Loucy (cell line): ENCODE measurements around the gene SLC22A23.

ENCODE experiments used
- H2AFZ ChIP-seq: fragments of 200-600 bp; sonication (generic); 2 replicates; pipeline ENCODE4 v1.6.0; 2016; ENCODE audit warnings: antibody characterized with exemption, mild to moderate bottlenecking, low read length, moderate library complexity
- H3F3A ChIP-seq: fragments of 200-600 bp; 2 replicates; pipeline ENCODE4 v1.6.0; 2016; ENCODE audit warnings: antibody characterized with exemption, low read depth, mild to moderate bottlenecking
- H3K27me3 ChIP-seq: fragments of 200-600 bp; sonication (generic); 2 replicates; pipeline ENCODE4 v1.6.1; 2014; ENCODE audit warnings: low read length, mild to moderate bottlenecking; ENCODE audit not compliant: insufficient read depth, poor library complexity, severe bottlenecking
- H3K36me3 ChIP-seq: fragments of 200-600 bp; sonication (generic); 2 replicates; pipeline ENCODE4 v1.6.1; 2016; ENCODE audit warnings: low read length; ENCODE audit not compliant: insufficient read depth
- H3K4me1 ChIP-seq: fragments of 200-600 bp; sonication (generic); 2 replicates; pipeline ENCODE4 v1.5.1; 2014; ENCODE audit warnings: low read length, mild to moderate bottlenecking; ENCODE audit not compliant: insufficient read depth, poor library complexity, severe bottlenecking
- H3K4me2 ChIP-seq: fragments of 200-600 bp; sonication (generic); 2 replicates; pipeline ENCODE4 v1.6.0; 2014; ENCODE audit warnings: antibody characterized with exemption, low read length, low read depth, mild to moderate bottlenecking; ENCODE audit not compliant: poor library complexity, severe bottlenecking
- H3K4me3 ChIP-seq: fragments of 200-600 bp; sonication (generic); 2 replicates; pipeline ENCODE4 v1.5.1; 2014; ENCODE audit warnings: low read length, mild to moderate bottlenecking, mixed read lengths; ENCODE audit not compliant: poor library complexity, severe bottlenecking
- H3K79me2 ChIP-seq: fragments of 200-600 bp; sonication (generic); 2 replicates; pipeline ENCODE4 v1.6.1; 2014; ENCODE audit warnings: low read length; ENCODE audit not compliant: insufficient read depth
- H3K9ac ChIP-seq: fragments of 200-600 bp; sonication (generic); 2 replicates; pipeline ENCODE4 v1.6.0; 2014; ENCODE audit warnings: mild to moderate bottlenecking, low read depth, low read length, moderate library complexity; ENCODE audit not compliant: poor library complexity, severe bottlenecking
- H3K9me2 ChIP-seq: fragments of 200-600 bp; sonication (generic); replicated peaks from 2 replicates; pipeline ENCODE4 v1.6.1; 2016; ENCODE audit warnings: low read depth, low read length, mixed read lengths
- H3K9me3 ChIP-seq: fragments of 200-600 bp; sonication (generic); 2 replicates; pipeline ENCODE4 v1.6.1; 2014; ENCODE audit warnings: mild to moderate bottlenecking, antibody characterized with exemption, low read length, low read depth; ENCODE audit not compliant: insufficient read depth
- H4K20me1 ChIP-seq: fragments of 200-600 bp; sonication (generic); 2 replicates; pipeline ENCODE4 v1.6.0; 2014; ENCODE audit warnings: antibody characterized with exemption, low read length, mild to moderate bottlenecking; ENCODE audit not compliant: insufficient read depth, poor library complexity, severe bottlenecking
- CTCF ChIP-seq: fragments of 200-600 bp; sonication (generic); conservative IDR thresholded peaks from 2 replicates; pipeline ENCODE4 v1.5.1; 2014; ENCODE audit warnings: mild to moderate bottlenecking, antibody characterized with exemption, low read length
- EZH2phosphoT487 ChIP-seq: fragments of 200-600 bp; IDR thresholded peaks from 2 replicates; pipeline ENCODE4 v1.6.1; 2018; ENCODE audit warnings: antibody characterized with exemption, mild to moderate bottlenecking, moderate library complexity, borderline replicate concordance

Gene SLC22A23

GRCh38 chr6:3426927-3427686 lies 29.7 kb downstream of the SLC22A23 start:
- H3K4me2 ChIP-seq, result no peak overlapping the region
- no peak overlapping the region for H3K9ac ChIP-seq
- H3K79me2 ChIP-seq, result no peaks in the 10 kb centered on the region
- no peaks in the 10 kb centered on the region for H3K9me3 ChIP-seq
- H2AFZ ChIP-seq, result no peak overlapping the region
- H3F3A ChIP-seq, result no peaks in the 10 kb centered on the region
- peaks cover 19% of the 10 kb centered on the region for H3K4me1 ChIP-seq
- no peak overlapping the region for H3K4me3 ChIP-seq
- H3K36me3 ChIP-seq, result no peaks in the 10 kb centered on the region
- no peak for TF ChIP-seq EZH2phosphoT487
- no peak for TF ChIP-seq CTCF
- H3K9me2 ChIP-seq, result no peaks in the 10 kb centered on the region
- no peaks in the 10 kb centered on the region for H3K27me3 ChIP-seq
- H4K20me1 ChIP-seq, result no peaks in the 10 kb centered on the region

GRCh38 chr6:3426091-3426926 lies 30.5 kb downstream of the SLC22A23 start:
- Histone ChIP-seq H3K4me1 (peaks cover 25% of the 10 kb centered on the region), H3K36me3 (no peaks in the 10 kb centered on the region), H4K20me1 (no peaks in the 10 kb centered on the region), H3K4me3 (no peak overlapping the region), H2AFZ (no peak overlapping the region), H3F3A (no peaks in the 10 kb centered on the region), H3K79me2 (no peaks in the 10 kb centered on the region), H3K27me3 (no peaks in the 10 kb centered on the region), H3K4me2 (no peak overlapping the region), H3K9ac (no peak overlapping the region), H3K9me2 (no peaks in the 10 kb centered on the region), H3K9me3 (no peaks in the 10 kb centered on the region)
- TF ChIP-seq EZH2phosphoT487 (no peak), CTCF (no peak)

- no peak for TF ChIP-seq EZH2phosphoT487
- no peak for TF ChIP-seq CTCF
- Histone ChIP-seq H3F3A (no peaks in the 10 kb centered on the region), H2AFZ (no peak overlapping the region), H3K9me3 (no peaks in the 10 kb centered on the region), H3K36me3 (no peaks in the 10 kb centered on the region), H3K9ac (no peak overlapping the region), H3K4me3 (no peak overlapping the region), H3K27me3 (no peaks in the 10 kb centered on the region), H3K4me1 (peaks cover 25% of the 10 kb centered on the region), H3K79me2 (no peaks in the 10 kb centered on the region), H4K20me1 (no peaks in the 10 kb centered on the region), H3K4me2 (no peak overlapping the region), H3K9me2 (no peaks in the 10 kb centered on the region)
Observed at GRCh38 chr6:3425574-3425973, 31.3 kb downstream of the SLC22A23 start.
